HS-27A (cell line): ENCODE results near the gene CMIP.

Source experiments
- DNase-seq: peaks from one replicate; pipeline ENCODE4 v3.0.0-alpha.2; 2012; ENCODE audit warnings: low read depth, missing footprints

CMIP gene

GRCh38 chr16:81586977-81587625 lies 142.5 kb downstream of the CMIP start:
- DNase-seq: no peak

GRCh38 chr16:81587626-81588160 lies 143.1 kb downstream of the CMIP start:
- DNase-seq: no peak

GRCh38 chr16:81588326-81589081 lies 143.9 kb downstream of the CMIP start:
- no peak for DNase-seq

GRCh38 chr16:81589975-81590650 lies 145.5 kb downstream of the CMIP start:
- DNase-seq: no peak

GRCh38 chr16:81590714-81591544 lies 146.3 kb downstream of the CMIP start:
- no peak for DNase-seq

- no peak for DNase-seq
Measured at GRCh38 chr16:81591545-81591870, 146.9 kb downstream of the CMIP start.

- DNase-seq: no peak
Measured at GRCh38 chr16:81592353-81592866, 147.8 kb downstream of the CMIP start.

- no peak for DNase-seq
Measured at GRCh38 chr16:81593481-81593880, 148.9 kb downstream of the CMIP start.

GRCh38 chr16:81595629-81596292 lies 151.2 kb downstream of the CMIP start:
- no peak for DNase-seq

GRCh38 chr16:81597079-81597658 lies 152.6 kb downstream of the CMIP start:
- no peak for DNase-seq

- no peak for DNase-seq
Measured at GRCh38 chr16:81598083-81598482, 153.5 kb downstream of the CMIP start.

- DNase-seq: no peak
Measured at GRCh38 chr16:81599034-81599744, 154.6 kb downstream of the CMIP start.

GRCh38 chr16:81600275-81600674 lies 155.7 kb downstream of the CMIP start:
- peak; percentile 88 for DNase-seq

- DNase-seq: no peak
Measured at GRCh38 chr16:81601008-81601428, 156.4 kb downstream of the CMIP start.

- DNase-seq: no peak
Measured at GRCh38 chr16:81601601-81602255, 157.1 kb downstream of the CMIP start.

- no peak for DNase-seq
Measured at GRCh38 chr16:81602256-81602776, 157.7 kb downstream of the CMIP start.

GRCh38 chr16:81602792-81603191 lies 158.2 kb downstream of the CMIP start:
- no peak for DNase-seq

GRCh38 chr16:81604960-81605383 lies 160.4 kb downstream of the CMIP start:
- DNase-seq: no peak

- no peak for DNase-seq
Measured at GRCh38 chr16:81606039-81606438, 161.4 kb downstream of the CMIP start.
